Skeletal muscle cell (primary cell): ENCODE data around the gene ARHGEF38.

ENCODE experiments used
- DNase-seq: peaks from one replicate; pipeline ENCODE4 v3.0.0-alpha.2; 2010; ENCODE audit warnings: low read depth
- H3K4me3 ChIP-seq: 2 replicates; pipeline ENCODE4 v1.5.1; 2011; ENCODE audit warnings: low read depth, mild to moderate bottlenecking, control low read depth, low read length, moderate library complexity

ARHGEF38 gene, protein sequence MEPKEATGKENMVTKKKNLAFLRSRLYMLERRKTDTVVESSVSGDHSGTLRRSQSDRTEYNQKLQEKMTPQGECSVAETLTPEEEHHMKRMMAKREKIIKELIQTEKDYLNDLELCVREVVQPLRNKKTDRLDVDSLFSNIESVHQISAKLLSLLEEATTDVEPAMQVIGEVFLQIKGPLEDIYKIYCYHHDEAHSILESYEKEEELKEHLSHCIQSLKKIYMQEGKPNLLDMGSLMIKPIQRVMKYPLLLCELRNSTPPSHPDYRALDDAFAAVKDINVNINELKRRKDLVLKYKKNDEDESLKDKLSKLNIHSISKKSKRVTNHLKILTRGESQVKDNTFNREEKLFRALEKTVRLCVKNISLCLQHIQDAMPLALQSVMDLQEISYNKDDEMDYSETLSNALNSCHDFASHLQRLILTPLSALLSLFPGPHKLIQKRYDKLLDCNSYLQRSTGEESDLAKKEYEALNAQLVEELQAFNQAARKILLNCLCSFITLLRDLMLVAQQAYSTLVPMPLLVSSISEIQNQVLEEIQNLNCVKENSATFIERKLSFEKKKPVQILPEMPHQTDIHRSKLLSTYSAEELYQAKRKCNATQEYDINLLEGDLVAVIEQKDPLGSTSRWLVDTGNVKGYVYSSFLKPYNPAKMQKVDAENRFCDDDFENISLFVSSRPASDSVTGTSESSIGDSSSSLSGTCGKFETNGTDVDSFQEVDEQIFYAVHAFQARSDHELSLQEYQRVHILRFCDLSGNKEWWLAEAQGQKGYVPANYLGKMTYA

DNA sequence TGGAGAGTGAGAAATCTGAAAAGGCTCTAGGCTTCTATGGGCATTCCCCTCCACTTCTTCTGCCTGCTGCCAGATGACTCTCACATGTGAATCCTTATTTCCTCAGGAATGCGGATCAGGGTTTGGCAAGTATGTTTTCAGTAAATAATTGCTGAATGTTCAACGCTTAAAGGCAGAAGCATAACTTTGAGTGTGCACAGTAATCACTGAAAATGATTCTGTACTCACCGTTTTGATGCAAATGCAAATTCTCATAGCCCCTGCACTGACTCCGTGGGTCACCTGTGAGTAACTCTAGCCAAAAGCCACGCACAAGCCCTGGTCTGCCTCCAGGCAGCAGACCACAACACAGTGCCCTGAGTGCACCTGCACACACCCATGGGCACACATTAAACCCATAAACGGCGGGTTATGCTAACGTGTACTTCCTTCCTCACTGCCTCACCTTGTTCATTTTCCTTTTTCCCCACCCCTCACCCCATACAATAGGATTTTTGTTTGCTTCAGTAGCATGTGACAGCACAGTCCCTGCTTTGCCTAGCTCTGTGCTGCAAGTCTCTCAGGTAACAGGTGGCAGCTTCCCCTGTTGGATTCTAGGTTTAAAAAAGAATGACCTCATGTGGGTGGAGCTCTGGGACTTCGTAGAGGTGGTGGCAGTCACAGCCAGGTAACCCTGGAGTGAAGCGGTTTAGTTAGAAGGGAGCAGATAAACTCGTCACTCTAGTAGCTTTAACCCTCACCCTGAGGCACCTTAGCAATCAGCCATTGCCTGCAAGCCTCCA lies at the start of gene ARHGEF38:
Gene ARHGEF38 (plus strand): TSS at position 656 of the 782 bp plus-strand sequence. CDS start 146 bp downstream, outside the sequence.
- DNase-seq: no peak
- no peak within 1 kb of the TSS for H3K4me3 ChIP-seq

DNA sequence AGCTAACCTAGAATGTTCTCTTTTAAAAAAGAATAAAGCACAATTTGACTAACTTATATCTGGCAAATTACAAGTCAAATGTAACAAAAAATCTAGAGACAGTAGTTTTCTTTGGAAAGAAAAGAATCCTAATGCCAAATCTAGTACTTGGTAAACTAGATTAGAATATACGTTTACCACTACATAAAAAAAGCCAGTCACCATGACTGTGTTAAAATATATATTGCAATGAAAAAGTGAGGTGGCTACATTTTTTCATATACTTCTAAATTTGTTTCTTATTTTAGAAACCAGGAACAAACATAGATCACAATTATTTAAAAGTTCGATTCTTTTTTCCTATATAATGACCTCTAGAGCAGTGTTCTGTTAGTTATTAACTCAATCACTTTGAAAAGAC lies 48.9 kb upstream of the ARHGEF38 start:
- H3K4me3 ChIP-seq: no peak overlapping the region
- no peak for DNase-seq

DNA sequence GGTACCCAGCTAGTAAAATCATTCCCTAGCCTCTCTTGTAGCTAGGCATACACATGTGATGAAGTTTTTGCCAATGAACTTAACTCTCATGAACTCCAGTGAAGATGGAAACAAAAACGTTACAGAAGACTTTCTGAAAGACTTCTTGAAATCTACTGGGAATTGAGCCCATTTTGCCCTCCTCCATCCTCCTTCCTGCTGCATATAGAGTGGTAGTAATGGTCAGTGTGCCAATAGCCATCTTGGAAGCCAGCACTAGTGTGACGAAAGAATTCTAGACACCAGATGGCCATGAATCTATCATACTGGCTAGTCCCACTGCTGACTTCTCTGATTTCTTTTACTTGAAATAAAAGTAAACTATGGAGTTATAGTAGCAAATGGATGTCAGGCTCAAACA lies 47.7 kb upstream of the ARHGEF38 start:
- no peak overlapping the region for H3K4me3 ChIP-seq

DNA sequence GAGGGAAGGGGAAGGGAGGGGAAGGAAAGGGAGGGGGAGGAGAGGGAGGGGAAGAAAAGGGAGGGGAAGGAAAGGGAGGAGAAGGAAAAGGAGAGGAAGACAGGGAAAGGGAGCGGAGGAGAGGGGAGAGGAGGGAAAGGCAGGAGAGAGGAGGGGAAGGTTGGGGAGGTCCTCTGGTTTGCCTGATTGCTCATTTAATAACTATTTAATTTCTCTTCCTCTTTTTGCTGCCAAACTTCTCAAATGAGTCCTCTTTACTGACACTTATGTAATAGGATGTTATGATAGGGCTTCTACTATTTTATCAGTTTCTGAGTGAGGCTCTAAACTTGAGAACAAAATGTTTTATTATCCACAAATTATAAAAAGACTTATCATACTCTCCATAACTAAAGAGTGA lies 43.1 kb upstream of the ARHGEF38 start:
- no peak for DNase-seq

More for the DNA sequence above, 47.7 kb upstream of the ARHGEF38 start:
- no peak for DNase-seq

DNA sequence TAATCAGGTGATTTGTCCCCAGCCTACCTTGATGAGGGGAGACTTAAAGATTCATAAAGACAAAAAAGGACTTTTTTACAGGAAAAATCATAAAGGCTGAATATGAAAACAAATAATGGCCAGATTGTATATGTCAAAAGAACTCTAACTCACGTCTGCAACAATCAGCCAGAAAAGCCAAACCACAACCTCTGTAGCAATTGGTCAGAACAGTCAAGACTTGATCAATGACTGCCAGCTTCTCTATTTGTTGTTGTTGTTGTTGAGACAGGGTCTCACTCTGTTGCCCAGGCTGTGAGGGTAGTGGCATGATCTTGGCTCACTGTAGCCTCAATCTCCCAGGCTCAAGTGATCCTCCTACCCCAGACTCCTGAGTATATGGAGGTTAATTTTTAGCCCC lies 42.7 kb upstream of the ARHGEF38 start:
- DNase-seq: no peak

More for the DNA sequence above, 43.1 kb upstream of the ARHGEF38 start:
- no peak overlapping the region for H3K4me3 ChIP-seq

DNA sequence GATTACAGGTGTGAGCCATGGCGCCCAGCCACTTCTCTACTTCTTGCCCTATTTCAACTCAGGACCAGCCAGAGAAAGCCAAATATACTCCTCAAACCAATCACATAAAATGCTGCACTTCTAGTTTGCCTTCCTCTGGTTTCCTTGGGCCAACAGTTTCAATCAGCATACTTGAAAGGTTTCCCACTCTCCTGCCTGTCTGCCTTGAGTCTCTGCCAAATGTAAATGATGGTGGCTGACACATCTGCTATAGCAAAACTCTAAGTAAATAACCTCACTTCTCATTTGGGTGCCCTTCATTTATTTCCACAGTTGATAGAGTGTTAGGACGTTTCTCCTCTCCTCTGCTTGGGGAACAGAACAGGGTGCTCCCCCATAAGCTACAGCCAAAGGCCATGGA lies 42.2 kb upstream of the ARHGEF38 start:
- DNase-seq: no peak

More for the DNA sequence above, 42.7 kb upstream of the ARHGEF38 start:
- no peak overlapping the region for H3K4me3 ChIP-seq

DNA sequence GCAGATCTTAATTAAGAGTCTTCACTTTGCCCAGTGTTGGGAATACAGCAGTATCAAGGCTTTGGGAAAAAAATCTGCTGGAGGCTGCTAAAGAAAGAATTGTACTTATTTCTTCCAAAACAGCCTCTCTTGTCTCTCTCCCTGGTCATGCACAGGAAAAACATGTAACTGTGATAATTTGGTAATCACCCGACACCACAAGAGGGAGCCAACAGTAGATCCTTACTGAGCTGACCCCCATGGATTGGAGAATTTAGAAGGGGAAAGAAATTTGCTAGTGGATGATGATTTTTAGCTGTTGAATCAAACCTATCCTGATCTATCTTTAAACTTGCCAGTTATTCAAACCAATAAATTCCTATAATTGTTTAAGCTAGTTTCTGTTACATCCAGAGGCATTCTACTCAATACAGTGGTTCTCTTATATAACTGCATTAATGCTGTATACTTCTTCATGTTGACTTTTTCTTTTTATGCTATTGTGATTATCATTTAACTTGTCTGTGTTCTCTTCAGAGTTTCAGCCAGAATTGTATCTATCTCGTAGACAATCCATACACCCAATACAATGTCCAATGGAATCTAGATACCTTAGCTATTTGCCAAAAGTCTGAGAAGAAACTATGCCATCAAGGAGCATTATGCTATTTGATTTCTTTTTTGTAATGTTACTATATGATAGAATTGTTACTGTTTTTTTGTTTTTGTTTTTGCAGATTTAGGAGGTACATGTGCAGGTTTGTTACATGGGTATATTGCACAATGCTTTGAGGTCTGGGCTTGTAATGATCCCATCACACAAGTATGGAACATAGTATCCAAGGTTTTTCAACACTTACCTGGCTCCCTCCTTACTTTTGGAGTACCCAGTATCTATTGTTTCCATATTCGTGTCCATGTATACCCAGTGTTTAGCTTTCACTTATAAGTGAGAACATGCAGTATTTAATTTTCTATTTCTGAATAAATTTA lies 31.3 kb upstream of the ARHGEF38 start:
- H3K4me3 ChIP-seq: no peak overlapping the region
- peak; percentile 10 for DNase-seq

More for the DNA sequence above, 42.2 kb upstream of the ARHGEF38 start:
- no peak overlapping the region for H3K4me3 ChIP-seq

DNA sequence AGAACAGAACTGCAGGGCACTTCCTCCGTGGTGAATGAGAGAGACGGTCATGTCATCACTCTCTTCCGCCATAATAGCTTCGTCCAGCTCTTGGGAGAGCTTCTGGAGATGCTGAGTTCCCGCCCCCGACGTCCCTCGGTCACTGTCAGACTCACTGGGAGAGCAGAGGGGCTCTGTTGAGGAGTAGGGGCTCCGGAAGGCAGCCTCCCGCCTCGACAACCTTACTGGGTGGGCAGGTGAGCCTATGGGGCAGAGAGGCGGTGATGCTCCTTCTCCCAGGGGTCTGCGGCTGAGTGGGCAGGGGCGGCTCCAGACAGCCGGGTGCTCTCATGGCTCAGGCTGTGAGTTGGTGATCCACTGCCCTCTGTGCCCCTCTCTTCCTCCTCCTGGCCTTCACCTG lies 25.8 kb upstream of the ARHGEF38 start:
- H3K4me3 ChIP-seq: no peak overlapping the region

DNA sequence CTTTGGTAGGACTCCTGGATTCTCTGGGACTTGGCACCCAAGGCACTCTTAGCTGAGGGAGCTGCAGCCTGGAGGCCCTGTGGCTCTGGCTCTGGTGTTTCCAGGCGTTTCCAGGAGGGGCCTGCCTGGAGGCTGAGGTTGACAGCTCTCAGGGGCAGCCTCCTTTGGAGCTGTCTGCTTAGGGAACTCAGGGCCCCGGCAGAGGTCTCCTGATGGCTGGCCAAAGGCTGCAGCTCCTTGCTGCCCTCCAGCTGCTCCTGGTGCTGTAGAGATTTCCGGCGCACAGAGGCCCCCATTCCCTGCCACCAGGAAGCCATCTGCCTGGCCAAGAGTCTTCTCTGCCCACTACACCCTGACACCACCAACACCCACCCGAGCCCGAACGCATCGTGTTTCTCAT lies 25.3 kb upstream of the ARHGEF38 start:
- H3K4me3 ChIP-seq: no peak overlapping the region

More for the DNA sequence above, 25.8 kb upstream of the ARHGEF38 start:
- DNase-seq: no peak

DNA sequence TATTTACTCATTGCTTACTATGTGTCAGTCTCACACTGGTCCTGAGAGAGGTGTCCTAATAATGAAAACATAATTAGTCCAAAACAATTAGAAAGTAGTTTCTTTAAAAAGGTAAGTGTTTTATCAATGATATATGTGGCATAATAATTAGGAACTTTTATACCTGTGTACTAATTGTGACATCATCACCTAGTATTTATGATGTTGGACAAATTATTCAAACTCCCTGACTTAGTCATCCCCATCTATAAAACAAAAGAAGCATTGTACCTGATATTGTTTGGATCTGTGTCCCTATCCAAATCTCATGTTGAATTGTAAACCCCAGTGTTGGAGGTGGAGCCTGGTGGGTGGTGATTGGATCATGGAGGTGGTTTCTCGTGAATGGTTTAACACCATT lies 15.8 kb upstream of the ARHGEF38 start:
- no peak for DNase-seq
- no peak overlapping the region for H3K4me3 ChIP-seq

More for the DNA sequence above, 25.3 kb upstream of the ARHGEF38 start:
- DNase-seq: no peak

DNA sequence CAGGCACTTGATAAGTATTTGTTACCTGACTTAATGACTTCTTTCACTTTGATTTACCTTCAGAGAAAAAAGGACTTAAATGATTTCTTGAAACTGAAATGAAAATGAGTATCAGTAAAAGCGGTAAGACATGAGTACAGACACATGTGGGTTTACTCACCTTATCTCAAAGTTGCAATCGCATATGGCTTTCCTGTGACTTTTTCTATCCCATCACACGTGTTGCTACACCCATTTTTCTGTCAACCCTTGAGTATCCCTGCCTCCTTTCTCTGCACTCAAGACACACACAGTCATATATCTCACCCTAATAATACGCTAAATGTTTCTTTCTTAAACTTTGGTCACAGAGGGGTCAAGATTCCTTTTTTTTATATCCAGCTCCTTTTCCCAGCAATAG lies 11.0 kb upstream of the ARHGEF38 start:
- DNase-seq: no peak
- H3K4me3 ChIP-seq: no peak overlapping the region

DNA sequence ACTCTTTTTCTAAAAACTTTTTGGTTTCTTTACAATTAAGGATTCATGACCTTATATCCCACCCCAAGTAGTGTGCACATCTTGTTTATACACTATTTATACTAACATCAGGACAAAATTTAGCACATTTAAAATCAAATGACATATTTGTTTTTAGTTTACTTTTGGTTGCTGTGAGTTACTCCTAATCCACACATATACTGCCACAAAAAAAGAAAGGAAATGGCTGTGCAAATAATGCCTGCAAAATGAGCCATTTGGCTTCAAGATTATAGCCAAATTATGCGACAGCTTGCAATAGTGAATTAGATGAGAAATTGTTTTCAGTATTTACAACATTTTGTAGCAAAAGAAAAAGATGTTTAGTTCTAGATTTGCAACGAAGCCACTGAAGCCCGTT lies 10.4 kb upstream of the ARHGEF38 start:
- H3K4me3 ChIP-seq: no peak overlapping the region
- DNase-seq: no peak

DNA sequence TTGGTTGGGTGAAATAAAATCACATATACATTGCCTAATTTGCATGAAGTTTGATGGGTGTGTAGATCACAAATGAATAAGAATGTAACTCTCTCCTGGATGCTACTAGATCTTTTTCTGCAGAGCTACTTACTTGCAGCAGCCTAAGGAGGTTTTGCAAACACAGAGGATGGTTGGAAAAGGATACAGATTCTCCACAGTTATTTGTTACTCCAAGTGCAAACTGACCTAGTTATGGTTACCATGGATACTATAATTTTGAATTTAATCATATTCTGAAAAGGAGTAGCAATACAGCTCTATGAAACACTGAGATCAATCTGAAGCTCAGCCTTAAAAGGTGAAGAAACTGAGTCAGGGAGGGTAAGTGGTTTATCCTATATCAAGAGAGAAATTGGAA lies 9.1 kb upstream of the ARHGEF38 start:
- DNase-seq: no peak
- H3K4me3 ChIP-seq: no peak overlapping the region

DNA sequence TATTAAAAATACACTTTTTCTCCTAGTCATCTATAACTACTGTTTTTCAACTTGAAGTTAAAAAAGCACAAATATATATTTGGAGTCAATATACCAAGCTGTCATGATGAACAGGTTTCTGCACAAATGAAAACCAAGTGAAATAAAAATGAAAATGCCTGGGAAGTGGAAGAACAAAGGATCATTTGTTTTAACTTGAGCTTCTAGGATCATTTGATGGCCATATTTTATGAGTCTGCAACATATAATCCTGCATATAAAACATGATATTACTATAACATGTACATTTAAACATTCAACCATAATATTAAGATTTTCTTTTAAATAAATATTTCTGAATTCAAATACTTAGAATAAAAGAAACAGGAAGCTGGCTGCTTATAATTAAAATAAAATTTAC lies 8.5 kb upstream of the ARHGEF38 start:
- no peak for DNase-seq
- H3K4me3 ChIP-seq: no peak overlapping the region

DNA sequence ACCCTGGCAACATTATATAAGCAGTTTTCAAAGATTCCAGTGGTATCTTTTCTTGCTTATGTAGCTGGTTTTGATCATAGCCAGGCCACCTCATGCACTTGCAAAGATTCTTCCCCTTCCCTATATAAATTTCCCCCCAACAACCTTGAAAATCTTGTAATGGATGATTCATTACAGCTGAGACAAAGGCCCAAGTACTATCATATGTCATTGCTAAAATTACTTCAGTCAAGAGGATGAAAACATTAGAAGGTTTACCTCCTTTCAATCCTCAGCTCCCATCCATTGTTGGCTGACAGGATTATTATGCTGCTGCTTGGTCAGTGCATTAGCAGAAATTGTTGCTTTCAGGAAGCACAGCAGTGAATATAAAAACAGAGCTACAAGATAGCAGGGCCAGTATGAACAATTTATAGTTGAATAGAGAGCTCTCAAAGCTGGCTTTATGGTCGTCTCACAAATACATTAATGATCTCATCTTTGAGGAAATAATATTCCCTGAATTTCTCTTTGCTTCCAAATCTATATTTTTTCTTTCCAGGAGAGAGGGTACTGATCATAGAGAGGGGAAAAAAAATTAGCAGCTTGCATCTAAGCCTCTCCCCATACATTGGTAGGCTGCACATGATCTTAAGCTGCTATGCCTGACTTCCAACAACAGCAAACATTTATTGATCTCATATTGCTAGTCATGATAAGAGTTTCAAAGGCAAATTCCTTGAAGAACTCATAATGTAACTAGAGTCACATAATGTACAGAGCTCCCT lies 7.7 kb upstream of the ARHGEF38 start:
- H3K4me3 ChIP-seq: no peak overlapping the region
- no peak for DNase-seq

DNA sequence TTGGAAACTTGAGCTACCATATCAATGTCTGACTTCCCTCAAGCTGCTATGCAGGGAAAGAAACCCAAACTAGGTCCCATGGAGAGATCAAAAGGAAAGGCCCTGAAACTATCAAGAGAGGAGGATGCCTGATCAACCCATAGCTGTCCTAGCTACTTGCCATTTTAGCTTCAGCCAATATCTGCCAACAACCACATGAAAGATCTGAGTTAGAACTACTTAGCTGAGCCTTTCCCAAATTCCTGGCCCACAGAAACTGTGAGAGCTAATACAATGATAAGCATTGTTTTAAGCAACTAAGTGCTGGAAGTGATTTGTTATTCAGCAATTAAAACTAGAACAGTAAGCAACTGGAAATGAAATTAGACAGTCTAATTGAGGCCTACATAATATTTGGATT lies 6.3 kb upstream of the ARHGEF38 start:
- H3K4me3 ChIP-seq: no peak overlapping the region
- no peak for DNase-seq

DNA sequence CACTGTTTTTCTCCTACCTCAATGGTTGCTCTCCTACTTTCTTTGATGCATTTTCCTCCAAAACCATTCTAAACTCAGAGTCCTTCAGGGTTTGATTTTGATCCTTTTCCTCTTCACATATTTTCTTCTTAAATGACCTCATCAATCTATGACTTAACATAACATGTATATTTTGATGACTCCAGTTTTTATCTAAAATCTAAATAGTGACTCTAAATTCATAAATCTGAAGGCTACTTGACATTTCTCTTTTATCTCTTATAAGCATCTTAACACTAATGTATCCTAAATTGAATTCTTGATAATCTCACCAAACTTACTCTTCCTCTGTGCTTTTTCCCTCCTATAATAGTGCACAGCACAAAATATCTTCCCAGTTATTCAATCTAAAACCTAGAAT lies 4.7 kb upstream of the ARHGEF38 start:
- no peak overlapping the region for H3K4me3 ChIP-seq
- DNase-seq: no peak

DNA sequence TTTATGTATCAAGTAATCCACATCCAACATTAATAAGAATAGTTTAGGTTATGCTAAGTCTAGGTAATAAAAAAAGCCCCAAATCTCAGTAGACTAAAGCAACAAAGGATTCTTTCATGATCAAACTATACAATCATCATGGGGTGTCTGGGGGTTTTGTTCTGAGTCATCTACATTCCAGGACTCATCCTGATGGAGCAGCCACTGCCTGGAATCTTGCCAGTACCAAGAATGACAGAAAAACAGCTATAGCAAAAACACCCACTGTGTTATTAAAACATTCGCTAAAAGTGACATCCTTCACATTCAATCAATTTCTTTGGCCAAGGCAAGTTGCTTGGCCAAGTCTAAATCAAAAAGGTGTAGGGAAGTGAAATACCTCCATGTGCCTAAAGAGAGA lies 3.9 kb upstream of the ARHGEF38 start:
- no peak overlapping the region for H3K4me3 ChIP-seq
- DNase-seq: no peak
